Left lung (tissue), 10 donors: ENCODE data around the gene MACROD2. TPM values are rescaled to one million over a fixed set of nuclear protein-coding genes. Genes with fewer than 3 reads are reported as not detected.

Source experiments
- ATAC-seq: fragments of 200-7000 bp; cut with Tn5 transposase; one replicate; pipeline ENCODE4 v1.9.1; 2020; ENCODE audit warnings: moderate library complexity
- DNase-seq, 4 donors: peaks; one replicate each; pipeline ENCODE4 v3.0.0-alpha.2; 2013 to 2020
- H3K27ac ChIP-seq, 2 donors: fragments of 200-600 bp; sonication (generic) in 1 of 2; one replicate each; pipeline versions ENCODE4 v1.5.0 to v1.8.0; 2020 to 2021
- H3K27me3 ChIP-seq, 2 donors: fragments of 200-600 bp; sonication (generic) in 1 of 2; one replicate each; pipeline versions ENCODE4 v1.5.0 to v1.8.0; 2020 to 2021
- H3K36me3 ChIP-seq, 2 donors: fragments of 200-600 bp; sonication (generic) in 1 of 2; one replicate each; pipeline versions ENCODE4 v1.5.0 to v1.8.0; 2020 to 2021
- H3K4me1 ChIP-seq, 2 donors: fragments of 200-600 bp; one replicate each; pipeline ENCODE4 v1.8.0; 2021
- H3K4me3 ChIP-seq, 2 donors: fragments of 200-600 bp; sonication (generic) in 1 of 2; one replicate each; pipeline versions ENCODE4 v1.5.0 to v1.8.0; 2020 to 2021; ENCODE audit warnings: mild to moderate bottlenecking in 1 of 2
- H3K9me3 ChIP-seq, 2 donors: fragments of 200-600 bp; sonication (generic) in 1 of 2; one replicate each; pipeline versions ENCODE4 v1.5.0 to v1.8.0; 2020 to 2021
- intact Hi-C, 2 donors: fragments of 100-400 bp; cut with DNase I; formaldehyde crosslinking; loops; one replicate each; pipeline versions ENCODE4 v1.11.2 to v1.14.2; 2022
- polyA plus RNA-seq, 6 donors: library from polyadenylated mRNA; unstranded; fragments of 120-200 nt; gene quantifications; one replicate each; pipeline ENCODE4 v1.2.1, GENCODE V29; 2013; ENCODE audit not compliant: insufficient read length in 6 of 6
- total RNA-seq, 2 donors: library from RNA; stranded (reverse); fragmentation: NEBNext Ultra II Directional; extraction: Animal tissue kit (Norgen Biotek cat#: 25700); gene quantifications; one replicate each; pipeline ENCODE4 v1.2.1, GENCODE V29; 2021
- TF ChIP-seq, protein P1 (sequence below), 2 donors: fragments of 200-600 bp; sonication (generic) in 1 of 2; IDR thresholded peaks; one replicate each; pipeline versions ENCODE4 v1.5.0 to v1.8.0; 2021; ENCODE audit warnings: antibody characterized with exemption in 2 of 2
- donor health status: DM: no; HTN: yes; CAD: no.
- donor health status: DM: no; HTN: no; CAD: no.

Gene MACROD2
- total and polyA plus RNA-seq, 8 donors: 6.1 to 23.6 (median 8.9) TPM

DNA sequence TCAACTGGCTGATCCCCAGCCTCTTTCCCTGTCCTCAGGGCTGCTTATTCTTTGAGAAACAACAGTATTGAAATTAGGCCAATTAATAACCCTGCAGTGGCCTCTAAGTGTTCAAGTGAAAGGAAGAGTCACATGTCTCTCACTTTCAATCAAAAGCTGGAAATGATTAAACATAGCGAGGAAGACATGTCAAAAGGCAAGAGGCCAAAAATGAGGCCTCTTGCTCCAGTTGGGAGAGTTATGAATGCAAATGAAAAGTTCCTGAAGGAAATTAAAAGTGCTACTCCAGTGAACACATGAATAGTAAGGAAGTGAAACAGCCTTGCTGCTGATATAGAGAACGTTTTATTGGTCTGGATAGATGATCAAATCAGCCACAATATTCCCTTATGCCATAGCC is 131.5 kb downstream of the MACROD2 start:
- no peak for DNase-seq
- H3K4me1 ChIP-seq: no peaks in the 10 kb centered on the region
- no peaks in the 10 kb centered on the region for H3K36me3 ChIP-seq
- no peak overlapping the region for H3K27ac ChIP-seq
- H3K9me3 ChIP-seq: no peaks in the 10 kb centered on the region
- intact Hi-C loops: no loop called here
- H3K4me3 ChIP-seq: no peak overlapping the region
- no peak for ATAC-seq
- TF ChIP-seq, protein P1, sequence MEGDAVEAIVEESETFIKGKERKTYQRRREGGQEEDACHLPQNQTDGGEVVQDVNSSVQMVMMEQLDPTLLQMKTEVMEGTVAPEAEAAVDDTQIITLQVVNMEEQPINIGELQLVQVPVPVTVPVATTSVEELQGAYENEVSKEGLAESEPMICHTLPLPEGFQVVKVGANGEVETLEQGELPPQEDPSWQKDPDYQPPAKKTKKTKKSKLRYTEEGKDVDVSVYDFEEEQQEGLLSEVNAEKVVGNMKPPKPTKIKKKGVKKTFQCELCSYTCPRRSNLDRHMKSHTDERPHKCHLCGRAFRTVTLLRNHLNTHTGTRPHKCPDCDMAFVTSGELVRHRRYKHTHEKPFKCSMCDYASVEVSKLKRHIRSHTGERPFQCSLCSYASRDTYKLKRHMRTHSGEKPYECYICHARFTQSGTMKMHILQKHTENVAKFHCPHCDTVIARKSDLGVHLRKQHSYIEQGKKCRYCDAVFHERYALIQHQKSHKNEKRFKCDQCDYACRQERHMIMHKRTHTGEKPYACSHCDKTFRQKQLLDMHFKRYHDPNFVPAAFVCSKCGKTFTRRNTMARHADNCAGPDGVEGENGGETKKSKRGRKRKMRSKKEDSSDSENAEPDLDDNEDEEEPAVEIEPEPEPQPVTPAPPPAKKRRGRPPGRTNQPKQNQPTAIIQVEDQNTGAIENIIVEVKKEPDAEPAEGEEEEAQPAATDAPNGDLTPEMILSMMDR (IDR thresholded peaks at IDR 0.05): no peak
- no peaks in the 10 kb centered on the region for H3K27me3 ChIP-seq

DNA sequence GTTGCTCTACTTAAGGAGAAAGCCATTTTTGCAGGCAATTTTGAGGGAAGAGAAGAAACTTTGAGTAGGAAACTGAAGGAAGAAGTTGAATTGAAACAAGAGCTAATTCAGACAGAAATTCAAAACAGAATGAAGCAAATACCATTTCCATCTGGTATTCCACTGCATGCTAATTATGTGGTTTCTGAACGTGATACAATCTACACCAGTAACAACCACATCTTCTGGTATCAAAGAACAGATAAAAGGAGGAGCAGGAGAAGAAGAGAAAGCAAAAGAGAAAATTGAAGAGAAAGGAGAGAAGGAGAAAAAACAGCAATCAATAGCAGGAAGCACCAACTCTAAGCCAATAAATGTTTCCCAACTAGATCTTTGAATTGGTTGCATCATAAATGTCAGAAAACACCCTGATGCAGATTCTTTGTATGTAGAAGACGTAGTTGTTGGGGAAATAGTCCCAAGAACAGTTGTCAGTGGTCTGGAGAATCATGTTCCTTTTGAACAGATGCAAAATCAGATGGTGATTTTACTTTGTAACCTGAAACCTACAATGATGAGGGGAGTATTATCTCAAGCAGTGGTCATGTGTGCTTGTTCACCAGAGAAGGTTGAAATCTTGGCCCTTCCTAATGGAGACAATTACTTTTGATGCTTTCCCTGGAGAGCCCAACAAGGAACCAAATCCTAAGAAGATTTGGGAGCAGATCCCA is 132.4 kb downstream of the MACROD2 start:
- intact Hi-C loops: no loop called here
- no peak for ATAC-seq
- TF ChIP-seq, protein P1 (IDR thresholded peaks at IDR 0.05): no peak

DNA sequence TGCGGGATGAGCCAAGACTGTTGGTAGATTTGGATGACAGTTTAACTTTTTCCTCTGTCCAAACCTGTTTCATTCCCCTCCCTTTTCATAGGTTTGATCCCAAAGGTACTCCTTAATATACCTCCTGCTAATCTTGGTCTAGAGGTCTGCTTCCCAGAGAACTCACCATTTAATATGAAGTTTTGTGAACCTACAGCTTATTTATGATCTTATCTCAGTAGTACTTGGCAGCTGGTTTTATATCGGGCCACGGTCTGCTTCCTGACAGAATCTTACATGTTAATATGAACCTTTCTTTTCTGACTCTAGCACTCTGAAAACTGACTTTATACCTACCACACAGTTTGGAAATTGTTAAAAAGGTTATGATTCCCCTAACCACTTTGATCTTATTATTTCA is 138.7 kb downstream of the MACROD2 start:
- DNase-seq (no peak), ATAC-seq (no peak)
- no peaks in the 10 kb centered on the region for H3K27me3 ChIP-seq
- H3K36me3 ChIP-seq: no peaks in the 10 kb centered on the region
- intact Hi-C loops: no loop called here
- no peak overlapping the region for H3K27ac ChIP-seq
- peaks cover 0 to 10% of the 10 kb centered on the region in 2 donors for H3K9me3 ChIP-seq
- no peak overlapping the region for H3K4me3 ChIP-seq
- H3K4me1 ChIP-seq: no peaks in the 10 kb centered on the region
- TF ChIP-seq, protein P1 (IDR thresholded peaks at IDR 0.05): no peak

More for the DNA sequence above, 132.4 kb downstream of the MACROD2 start:
- H3K4me1 ChIP-seq: no peaks in the 10 kb centered on the region
- H3K27ac ChIP-seq: no peak overlapping the region
- H3K4me3 ChIP-seq: no peak overlapping the region
- no peak for DNase-seq
- no peaks in the 10 kb centered on the region for H3K36me3 ChIP-seq
- no peaks in the 10 kb centered on the region for H3K27me3 ChIP-seq
- no peaks in the 10 kb centered on the region for H3K9me3 ChIP-seq

DNA sequence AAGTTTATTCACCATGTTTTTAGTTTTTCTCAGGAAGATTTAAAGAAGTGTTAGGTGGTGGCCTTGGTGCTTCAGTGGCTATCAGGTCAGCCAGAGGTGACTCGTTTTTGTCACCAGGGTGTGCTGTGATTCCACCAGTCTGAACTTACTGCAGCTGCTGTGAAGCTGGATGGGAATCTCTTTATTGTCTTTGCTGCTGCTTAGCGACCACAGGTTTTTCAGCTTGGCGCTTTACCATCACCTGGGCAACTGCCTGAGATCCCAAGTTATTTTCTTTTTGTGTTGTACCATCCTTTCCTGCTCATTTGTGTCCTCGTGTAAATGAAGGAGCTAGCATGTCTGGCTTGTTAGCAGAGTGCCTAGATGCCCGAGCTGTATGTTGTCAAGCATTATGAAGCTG is 146.9 kb downstream of the MACROD2 start:
- H3K4me1 ChIP-seq: no peaks in the 10 kb centered on the region
- no peaks in the 10 kb centered on the region for H3K9me3 ChIP-seq
- H3K36me3 ChIP-seq: no peaks in the 10 kb centered on the region
- H3K4me3 ChIP-seq: no peak overlapping the region
- intact Hi-C loops: no loop called here
- H3K27me3 ChIP-seq: no peaks in the 10 kb centered on the region
- peak in 3 of 4 donors; percentile 12 to 55 (median 34) for DNase-seq
- H3K27ac ChIP-seq: no peak overlapping the region
- TF ChIP-seq, protein P1 (IDR thresholded peaks at IDR 0.05): peak; percentile 28
- peak; percentile 98 for ATAC-seq

DNA sequence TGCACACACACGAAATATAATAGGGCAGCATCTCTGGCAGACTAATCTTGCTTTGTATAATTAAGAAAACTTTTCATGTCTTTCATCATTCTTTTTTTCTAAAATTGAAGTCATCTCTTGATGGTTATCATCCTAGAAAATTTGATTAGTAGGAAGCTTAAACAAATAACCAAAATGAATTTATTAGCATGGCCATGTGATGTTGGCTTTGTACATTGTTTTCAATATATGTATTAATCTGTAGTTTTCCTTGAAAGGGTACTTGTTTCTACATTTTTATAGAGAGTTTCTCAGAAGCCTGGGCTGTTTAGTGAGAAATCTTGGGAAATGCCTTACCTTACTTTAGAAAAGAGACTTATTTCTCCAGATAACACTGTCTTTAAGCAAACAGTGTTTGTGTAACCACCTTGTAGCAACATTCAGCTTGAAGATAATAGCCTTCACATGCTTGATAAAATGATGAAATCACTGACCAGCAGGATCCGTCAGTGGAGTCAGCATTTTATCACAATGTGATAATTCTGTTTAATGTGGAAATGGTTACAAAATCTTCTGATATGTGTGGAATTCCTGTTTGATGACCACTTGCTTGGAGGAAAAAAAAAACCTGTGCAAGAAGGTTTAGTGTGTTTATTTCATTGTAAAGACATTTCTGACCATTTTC is 147.8 kb downstream of the MACROD2 start:
- TF ChIP-seq, protein P1 (IDR thresholded peaks at IDR 0.05): no peak
- no peaks in the 10 kb centered on the region for H3K36me3 ChIP-seq
- H3K4me3 ChIP-seq: no peak overlapping the region
- no peaks in the 10 kb centered on the region for H3K9me3 ChIP-seq
- ATAC-seq (peak; percentile 36), DNase-seq (no peak)
- no peaks in the 10 kb centered on the region for H3K4me1 ChIP-seq
- intact Hi-C loops: no loop called here
- H3K27me3 ChIP-seq: no peaks in the 10 kb centered on the region
- no peak overlapping the region for H3K27ac ChIP-seq
